ENCODE measurements around the gene SLC17A8.

Gene SLC17A8

GRCh38 chr12:100433701-100434100 is 76.8 kb downstream of the SLC17A8 start:
- DNase-seq, result no peak

GRCh38 chr12:100434177-100434576 is 77.3 kb downstream of the SLC17A8 start:
- DNase-seq, result no peak

GRCh38 chr12:100435957-100436356 is 79.1 kb downstream of the SLC17A8 start:
- no peak for DNase-seq

GRCh38 chr12:100437038-100437841 is 80.4 kb downstream of the SLC17A8 start:
- DNase-seq, result no peak

GRCh38 chr12:100439797-100440196 is 82.9 kb downstream of the SLC17A8 start:
- DNase-seq, result no peak

GRCh38 chr12:100442403-100442802 is 85.5 kb downstream of the SLC17A8 start:
- DNase-seq, result no peak

GRCh38 chr12:100443434-100443833 is 86.6 kb downstream of the SLC17A8 start:
- DNase-seq, result no peak

GRCh38 chr12:100445081-100445481 is 88.2 kb downstream of the SLC17A8 start:
- no peak for DNase-seq

GRCh38 chr12:100447381-100447780 is 90.5 kb downstream of the SLC17A8 start:
- no peak for DNase-seq

GRCh38 chr12:100448656-100449055 is 91.8 kb downstream of the SLC17A8 start:
- no peak for DNase-seq

- DNase-seq, result no peak
These were observed 93.9 kb downstream of the SLC17A8 start for GRCh38 chr12:100450735-100451134.

- DNase-seq, result no peak
These were observed 97.1 kb downstream of the SLC17A8 start for GRCh38 chr12:100453951-100454350.

GRCh38 chr12:100455896-100456295 is 99.0 kb downstream of the SLC17A8 start:
- no peak for DNase-seq

GRCh38 chr12:100458191-100458590 is 101.3 kb downstream of the SLC17A8 start:
- DNase-seq, result no peak

GRCh38 chr12:100460702-100461101 is 103.8 kb downstream of the SLC17A8 start:
- no peak for DNase-seq

GRCh38 chr12:100461330-100461973 is 104.6 kb downstream of the SLC17A8 start:
- DNase-seq, result no peak

GRCh38 chr12:100463661-100464060 is 106.8 kb downstream of the SLC17A8 start:
- DNase-seq, result peak; percentile 77

GRCh38 chr12:100464529-100464928 is 107.7 kb downstream of the SLC17A8 start:
- no peak for DNase-seq

- no peak for DNase-seq
These were observed 111.3 kb downstream of the SLC17A8 start for GRCh38 chr12:100468126-100468525.

Data from NCI-H2227 treated with DMSO at 0.1 percent for 48 hours (cell line).